Measurements from ENCODE around the gene GCFC2.

GCFC2 gene

DNA sequence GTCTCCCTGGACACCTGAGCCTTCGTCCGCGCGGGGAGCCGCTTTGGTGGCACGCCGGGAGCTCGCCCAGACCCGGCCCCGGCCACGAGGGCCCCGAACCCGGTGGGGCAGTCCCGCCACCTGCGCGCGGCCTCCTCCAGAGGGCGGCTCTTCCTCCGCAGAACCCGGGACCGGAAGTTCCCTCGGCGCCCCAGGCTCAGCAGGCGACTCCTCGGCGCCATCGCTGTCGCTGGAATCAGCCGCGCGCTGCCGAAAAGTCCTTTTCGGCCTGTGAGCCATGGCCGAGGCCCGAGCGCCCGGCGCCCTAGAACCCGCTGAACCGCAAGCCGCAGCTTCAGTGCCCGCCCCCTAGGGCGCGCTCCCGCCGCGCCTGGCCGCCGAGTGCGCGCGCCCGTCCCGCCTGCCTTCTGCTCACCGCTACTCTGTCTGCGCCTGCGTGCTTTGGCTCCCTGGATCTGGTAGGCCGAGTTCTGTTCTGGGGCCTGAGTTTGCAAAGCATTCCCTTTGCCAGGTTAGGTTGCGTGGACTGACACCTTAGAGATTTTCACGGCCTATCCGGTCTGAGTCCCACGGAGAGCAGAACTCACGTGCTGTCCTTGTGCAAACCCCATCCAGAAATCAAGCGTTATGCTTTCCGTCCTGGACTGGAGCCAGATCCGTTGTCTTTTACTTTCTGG, at the start of gene GCFC2:
GCFC2 (minus strand) TSS at position 339 of the 677 bp plus-strand sequence; CDS start at position 279, 60 bp downstream.
- TF ChIP-seq, protein P1, sequence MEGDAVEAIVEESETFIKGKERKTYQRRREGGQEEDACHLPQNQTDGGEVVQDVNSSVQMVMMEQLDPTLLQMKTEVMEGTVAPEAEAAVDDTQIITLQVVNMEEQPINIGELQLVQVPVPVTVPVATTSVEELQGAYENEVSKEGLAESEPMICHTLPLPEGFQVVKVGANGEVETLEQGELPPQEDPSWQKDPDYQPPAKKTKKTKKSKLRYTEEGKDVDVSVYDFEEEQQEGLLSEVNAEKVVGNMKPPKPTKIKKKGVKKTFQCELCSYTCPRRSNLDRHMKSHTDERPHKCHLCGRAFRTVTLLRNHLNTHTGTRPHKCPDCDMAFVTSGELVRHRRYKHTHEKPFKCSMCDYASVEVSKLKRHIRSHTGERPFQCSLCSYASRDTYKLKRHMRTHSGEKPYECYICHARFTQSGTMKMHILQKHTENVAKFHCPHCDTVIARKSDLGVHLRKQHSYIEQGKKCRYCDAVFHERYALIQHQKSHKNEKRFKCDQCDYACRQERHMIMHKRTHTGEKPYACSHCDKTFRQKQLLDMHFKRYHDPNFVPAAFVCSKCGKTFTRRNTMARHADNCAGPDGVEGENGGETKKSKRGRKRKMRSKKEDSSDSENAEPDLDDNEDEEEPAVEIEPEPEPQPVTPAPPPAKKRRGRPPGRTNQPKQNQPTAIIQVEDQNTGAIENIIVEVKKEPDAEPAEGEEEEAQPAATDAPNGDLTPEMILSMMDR (conservative IDR thresholded peaks at IDR 0.05): peak; percentile 53
- H3K27ac ChIP-seq: peak within 1 kb of the TSS; percentile 93

DNA sequence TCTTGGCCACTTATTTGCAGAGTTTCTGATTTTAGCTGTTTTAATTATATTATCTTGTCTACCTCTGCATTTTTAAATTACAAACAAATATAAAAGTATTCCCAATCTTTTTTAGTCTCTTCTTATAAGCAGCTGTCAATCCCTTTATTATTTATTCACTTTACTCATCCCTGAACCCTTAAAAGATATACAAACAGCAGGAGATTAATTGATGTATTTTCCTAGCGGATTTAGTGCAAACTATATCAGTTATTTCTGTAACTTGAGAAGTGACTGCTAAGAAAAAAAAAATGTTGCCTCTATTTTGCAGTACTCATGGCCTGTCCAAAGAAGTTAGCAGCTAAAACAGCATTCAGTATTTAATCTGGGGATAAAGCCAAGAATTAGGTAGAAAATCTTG, 42.1 kb upstream of the GCFC2 start:
- H3K27ac ChIP-seq: no peak overlapping the region
- TF ChIP-seq, protein P1 (conservative IDR thresholded peaks at IDR 0.05): no peak

- no peak overlapping the region for H3K27ac ChIP-seq
- TF ChIP-seq, protein P1 (conservative IDR thresholded peaks at IDR 0.05): no peak
These were observed 41.2 kb upstream of the GCFC2 start for GRCh38 chr2:75751824-75752468.

GRCh38 chr2:75751360-75751759, 40.6 kb upstream of the GCFC2 start:
- H3K27ac ChIP-seq: no peak overlapping the region
- TF ChIP-seq, protein P1 (conservative IDR thresholded peaks at IDR 0.05): no peak

DNA sequence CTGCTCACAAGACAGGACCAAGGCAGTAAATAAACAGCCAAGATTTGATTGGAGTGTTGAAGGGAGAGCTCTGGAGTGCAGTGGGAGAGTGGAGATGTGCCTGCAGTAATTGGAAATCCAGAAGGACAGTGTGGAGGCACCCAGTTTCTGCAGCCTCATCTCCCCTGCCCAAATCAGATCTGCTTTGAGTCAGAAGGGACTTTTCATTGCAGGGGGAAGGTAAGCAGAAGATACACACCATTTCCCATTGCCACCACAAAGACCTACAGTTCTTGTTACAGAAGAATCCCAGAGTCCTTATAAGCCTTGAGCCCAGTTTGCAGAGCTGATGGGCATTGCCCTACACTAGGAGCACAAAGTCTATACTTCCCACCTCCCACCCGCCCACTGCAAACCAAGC, 27.2 kb upstream of the GCFC2 start:
- H3K27ac ChIP-seq: no peak overlapping the region
- TF ChIP-seq, protein P1 (conservative IDR thresholded peaks at IDR 0.05): no peak

GRCh38 chr2:75736276-75736675, 25.6 kb upstream of the GCFC2 start:
- no peak overlapping the region for H3K27ac ChIP-seq
- TF ChIP-seq, protein P1 (conservative IDR thresholded peaks at IDR 0.05): no peak

GRCh38 chr2:75729861-75730260, 19.1 kb upstream of the GCFC2 start:
- TF ChIP-seq, protein P1 (conservative IDR thresholded peaks at IDR 0.05): peak; percentile 71

More at GRCh38 chr2:75729861-75730260, 19.1 kb upstream of the GCFC2 start:
- H3K27ac ChIP-seq: no peak overlapping the region
